CD4-positive, alpha-beta T cell treated with Interferon gamma for 1 hour (primary cell): ENCODE results near the gene ADAMTS19.
"Not testable (repeated sequence)": the region's sequence is repeated elsewhere in the genome, so short reads cannot be mapped to it uniquely, and the experiment has no call there.

Experiments
- DNase-seq: peaks from one replicate; pipeline ENCODE4 v3.0.0-alpha.2; 2020

Gene ADAMTS19, protein sequence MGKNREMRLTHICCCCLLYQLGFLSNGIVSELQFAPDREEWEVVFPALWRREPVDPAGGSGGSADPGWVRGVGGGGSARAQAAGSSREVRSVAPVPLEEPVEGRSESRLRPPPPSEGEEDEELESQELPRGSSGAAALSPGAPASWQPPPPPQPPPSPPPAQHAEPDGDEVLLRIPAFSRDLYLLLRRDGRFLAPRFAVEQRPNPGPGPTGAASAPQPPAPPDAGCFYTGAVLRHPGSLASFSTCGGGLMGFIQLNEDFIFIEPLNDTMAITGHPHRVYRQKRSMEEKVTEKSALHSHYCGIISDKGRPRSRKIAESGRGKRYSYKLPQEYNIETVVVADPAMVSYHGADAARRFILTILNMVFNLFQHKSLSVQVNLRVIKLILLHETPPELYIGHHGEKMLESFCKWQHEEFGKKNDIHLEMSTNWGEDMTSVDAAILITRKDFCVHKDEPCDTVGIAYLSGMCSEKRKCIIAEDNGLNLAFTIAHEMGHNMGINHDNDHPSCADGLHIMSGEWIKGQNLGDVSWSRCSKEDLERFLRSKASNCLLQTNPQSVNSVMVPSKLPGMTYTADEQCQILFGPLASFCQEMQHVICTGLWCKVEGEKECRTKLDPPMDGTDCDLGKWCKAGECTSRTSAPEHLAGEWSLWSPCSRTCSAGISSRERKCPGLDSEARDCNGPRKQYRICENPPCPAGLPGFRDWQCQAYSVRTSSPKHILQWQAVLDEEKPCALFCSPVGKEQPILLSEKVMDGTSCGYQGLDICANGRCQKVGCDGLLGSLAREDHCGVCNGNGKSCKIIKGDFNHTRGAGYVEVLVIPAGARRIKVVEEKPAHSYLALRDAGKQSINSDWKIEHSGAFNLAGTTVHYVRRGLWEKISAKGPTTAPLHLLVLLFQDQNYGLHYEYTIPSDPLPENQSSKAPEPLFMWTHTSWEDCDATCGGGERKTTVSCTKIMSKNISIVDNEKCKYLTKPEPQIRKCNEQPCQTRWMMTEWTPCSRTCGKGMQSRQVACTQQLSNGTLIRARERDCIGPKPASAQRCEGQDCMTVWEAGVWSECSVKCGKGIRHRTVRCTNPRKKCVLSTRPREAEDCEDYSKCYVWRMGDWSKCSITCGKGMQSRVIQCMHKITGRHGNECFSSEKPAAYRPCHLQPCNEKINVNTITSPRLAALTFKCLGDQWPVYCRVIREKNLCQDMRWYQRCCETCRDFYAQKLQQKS

DNA sequence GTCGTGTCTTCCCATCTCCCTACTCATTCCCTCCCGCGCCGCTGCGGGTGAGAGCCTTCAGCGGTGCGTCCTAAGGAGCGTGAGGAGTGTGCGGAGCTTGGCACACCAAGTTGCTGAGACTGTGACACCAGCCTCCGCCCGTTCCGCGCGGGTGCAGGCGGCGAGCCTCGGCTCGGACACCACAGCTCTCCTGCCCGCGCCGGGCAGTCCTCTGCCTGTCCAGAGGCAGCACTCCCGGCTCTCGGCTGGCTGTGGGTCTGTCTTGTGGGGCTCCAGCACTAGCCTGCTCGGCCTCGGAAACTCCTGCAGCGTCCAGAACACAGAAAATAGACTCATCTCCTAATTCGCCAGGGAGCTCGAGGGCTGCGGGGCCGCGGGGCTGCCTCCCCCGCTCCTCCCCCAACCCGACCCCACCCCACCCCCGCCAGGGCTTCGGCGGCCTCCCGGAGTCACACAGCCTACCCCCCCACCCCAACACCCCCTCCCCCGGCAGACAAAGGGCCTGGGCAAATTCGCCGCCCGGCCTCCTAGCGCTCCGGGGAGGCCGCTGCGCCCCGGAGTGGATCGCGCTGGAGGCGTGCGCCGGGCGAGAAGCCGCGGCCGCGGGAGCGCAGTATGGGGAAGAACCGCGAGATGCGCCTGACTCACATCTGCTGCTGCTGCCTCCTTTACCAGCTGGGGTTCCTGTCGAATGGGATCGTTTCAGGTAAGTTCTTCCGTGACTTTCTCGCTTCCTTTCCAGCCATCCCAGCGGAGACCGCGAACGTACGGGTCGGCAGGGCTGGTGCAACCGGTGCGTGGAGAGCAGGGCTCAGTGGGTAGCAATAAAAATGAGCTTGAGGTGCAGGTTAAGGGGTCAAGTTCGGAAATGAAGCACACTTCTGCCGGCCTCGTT lies at the start of gene ADAMTS19:
ADAMTS19 (plus strand) TSS at position 522 of the 895 bp plus-strand sequence; CDS start at position 616, 94 bp downstream.
- DNase-seq, result no peak

DNA sequence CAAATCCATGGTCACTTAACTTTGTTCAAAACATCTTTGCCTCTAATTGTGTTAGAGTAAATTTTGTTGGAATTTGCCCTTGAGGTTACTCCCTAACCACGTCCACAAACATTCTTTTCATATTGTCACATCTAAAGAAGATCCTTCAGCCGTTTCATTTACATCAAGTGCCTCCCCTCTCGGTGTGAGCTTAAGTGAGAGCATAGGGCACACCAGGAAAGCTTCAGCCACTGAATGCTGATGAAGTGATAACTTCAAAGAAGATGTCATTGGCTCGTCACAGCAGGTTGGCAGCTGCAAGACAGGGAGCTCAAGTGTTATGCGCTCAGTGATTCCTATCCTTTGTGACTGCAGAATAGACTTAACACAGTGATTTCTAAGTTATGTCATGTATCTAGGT lies 49.6 kb upstream of the ADAMTS19 start:
- DNase-seq, result no peak

GRCh38 chr5:129412721-129413120 lies 47.4 kb upstream of the ADAMTS19 start:
- no peak for DNase-seq

- DNase-seq, result no peak
Observed at GRCh38 chr5:129413570-129413969, 46.5 kb upstream of the ADAMTS19 start.

GRCh38 chr5:129419292-129419691 lies 40.8 kb upstream of the ADAMTS19 start:
- DNase-seq, result no peak

DNA sequence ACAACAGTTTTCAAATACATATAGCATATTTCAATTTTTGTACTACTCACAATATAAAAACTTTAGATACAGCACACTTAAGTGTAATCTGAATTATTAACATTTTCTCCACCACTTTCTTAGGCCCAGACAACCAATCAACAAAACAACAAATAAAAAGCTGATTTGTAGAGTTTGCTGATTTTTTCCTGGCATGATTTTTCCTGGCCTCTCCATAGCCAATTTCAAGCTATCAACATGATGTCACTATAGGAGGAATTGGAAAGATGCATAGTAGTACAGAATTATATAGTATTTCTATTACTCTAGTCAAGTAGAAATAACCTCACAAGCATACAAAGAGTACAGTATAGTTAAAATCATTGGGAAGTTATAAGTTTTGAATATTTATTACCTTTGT lies 35.1 kb upstream of the ADAMTS19 start:
- DNase-seq, result no peak

DNA sequence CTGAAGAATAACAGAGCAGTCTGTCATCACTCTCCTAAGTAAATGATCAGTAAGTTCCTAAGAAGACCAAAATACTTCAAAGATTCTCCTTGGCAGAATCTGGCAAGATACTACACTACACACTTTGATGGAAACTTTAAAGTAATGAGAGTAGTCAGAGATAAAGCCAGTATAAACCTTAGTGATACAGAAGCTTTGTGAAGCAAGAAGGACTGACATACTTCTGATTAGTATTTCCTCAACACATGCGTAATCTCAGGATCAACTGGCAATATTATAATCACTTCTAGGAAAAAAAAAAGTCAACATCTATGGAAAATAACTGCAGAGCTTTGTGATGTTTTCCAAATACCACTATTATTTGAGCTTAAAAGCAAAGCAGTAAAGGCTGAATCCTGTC lies 34.0 kb upstream of the ADAMTS19 start:
- no peak for DNase-seq

- DNase-seq, result not testable (repeated sequence)
Observed at GRCh38 chr5:129428636-129429035, 31.5 kb upstream of the ADAMTS19 start.

DNA sequence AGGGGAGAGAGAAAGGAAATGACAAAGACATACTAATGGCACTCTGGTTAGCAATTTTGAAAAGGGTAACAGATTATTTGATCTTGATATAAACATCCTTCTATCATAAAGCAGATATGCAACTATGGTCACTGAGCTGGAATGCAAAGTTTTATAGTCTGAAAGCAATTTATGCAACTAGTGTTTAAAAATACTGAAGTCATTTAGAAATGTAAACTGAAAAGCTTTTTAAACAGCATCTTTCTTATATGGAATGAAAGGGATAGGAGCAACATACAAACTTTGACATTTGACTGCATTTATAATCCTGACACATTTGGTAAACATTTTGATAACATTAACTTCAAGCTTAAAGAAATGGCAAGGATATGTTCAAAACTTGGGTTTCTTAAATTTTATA lies 28.7 kb upstream of the ADAMTS19 start:
- no peak for DNase-seq

DNA sequence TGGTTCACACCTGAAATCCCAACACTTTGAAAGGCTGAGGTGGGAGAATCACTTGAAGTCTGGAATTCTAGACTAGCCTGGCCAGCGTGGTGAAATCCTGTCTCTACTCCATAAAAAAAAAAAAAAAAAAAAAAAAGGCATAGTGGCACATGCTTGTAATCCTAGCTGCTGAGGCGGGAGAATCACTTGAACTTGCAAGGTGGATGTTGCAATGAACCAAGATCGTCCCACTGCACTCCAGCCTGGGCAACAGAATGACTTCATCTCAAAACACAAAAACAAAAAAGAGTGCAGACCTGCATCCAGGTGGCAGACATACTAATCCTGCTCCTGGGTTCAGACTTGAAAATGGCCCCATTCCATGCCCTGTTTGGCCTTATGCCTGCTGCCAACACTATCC lies 21.8 kb upstream of the ADAMTS19 start:
- no peak for DNase-seq

GRCh38 chr5:129440424-129440823 lies 19.7 kb upstream of the ADAMTS19 start:
- no peak for DNase-seq

DNA sequence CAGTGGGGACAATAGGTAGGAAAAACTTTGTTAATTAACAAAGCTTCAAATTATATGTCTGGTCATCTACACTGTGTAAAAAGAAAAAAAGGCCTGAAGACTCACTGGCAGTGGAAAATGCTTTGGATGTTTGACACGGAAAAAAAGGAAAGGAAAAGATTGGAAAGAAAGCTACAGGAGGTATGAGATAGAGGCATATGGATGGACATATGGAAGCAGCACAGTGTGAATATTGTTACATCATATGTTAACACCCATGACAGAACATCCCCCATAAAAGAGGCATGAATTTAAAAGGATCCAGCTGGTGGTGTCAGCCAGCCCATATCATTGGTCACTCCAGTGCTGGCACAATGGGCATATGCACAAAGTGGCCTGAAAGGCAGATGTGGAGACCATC lies 19.0 kb upstream of the ADAMTS19 start:
- no peak for DNase-seq

- no peak for DNase-seq
Observed at GRCh38 chr5:129445379-129445778, 14.7 kb upstream of the ADAMTS19 start.

GRCh38 chr5:129447968-129448367 lies 12.1 kb upstream of the ADAMTS19 start:
- DNase-seq, result no peak

GRCh38 chr5:129448654-129449053 lies 11.4 kb upstream of the ADAMTS19 start:
- no peak for DNase-seq

DNA sequence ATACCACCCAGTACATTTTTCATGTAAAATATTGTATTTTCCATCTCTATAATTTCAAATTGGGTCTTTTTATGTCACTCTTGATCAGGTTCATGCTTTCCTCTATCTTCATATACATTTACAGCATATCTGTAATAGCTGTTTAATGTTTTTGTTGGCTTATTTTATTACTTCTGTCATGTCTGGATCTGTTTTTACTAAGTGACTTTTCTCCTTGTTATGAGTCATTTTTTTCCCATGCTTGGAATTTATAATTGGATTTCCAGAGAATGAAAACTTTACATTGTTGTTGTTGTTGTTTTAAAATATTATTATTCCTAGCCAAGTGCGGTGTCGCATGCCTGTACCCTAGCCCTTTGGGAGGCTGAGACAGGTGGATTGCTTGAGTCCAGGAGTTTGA lies 5.6 kb upstream of the ADAMTS19 start:
- DNase-seq, result no peak

DNA sequence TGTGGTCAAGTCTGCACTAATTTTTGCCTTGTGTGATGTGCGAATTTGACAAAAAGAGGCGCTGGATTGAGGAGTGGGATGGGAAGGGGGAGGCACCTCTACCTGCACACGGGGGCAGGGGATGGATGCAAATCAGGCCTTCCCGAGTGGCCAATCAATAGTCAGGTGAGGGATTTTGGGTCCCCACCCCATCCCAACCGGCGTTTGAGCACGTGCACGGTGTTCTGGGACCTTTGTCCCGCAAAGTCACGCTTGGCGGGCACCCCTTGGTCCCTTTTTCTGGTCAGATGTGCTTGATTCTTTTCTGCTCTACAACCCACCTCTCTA lies 685 bp upstream of the ADAMTS19 start:
- no peak for DNase-seq

- DNase-seq, result no peak
Observed at GRCh38 chr5:129460672-129460935, 506 bp downstream of the ADAMTS19 start.

DNA sequence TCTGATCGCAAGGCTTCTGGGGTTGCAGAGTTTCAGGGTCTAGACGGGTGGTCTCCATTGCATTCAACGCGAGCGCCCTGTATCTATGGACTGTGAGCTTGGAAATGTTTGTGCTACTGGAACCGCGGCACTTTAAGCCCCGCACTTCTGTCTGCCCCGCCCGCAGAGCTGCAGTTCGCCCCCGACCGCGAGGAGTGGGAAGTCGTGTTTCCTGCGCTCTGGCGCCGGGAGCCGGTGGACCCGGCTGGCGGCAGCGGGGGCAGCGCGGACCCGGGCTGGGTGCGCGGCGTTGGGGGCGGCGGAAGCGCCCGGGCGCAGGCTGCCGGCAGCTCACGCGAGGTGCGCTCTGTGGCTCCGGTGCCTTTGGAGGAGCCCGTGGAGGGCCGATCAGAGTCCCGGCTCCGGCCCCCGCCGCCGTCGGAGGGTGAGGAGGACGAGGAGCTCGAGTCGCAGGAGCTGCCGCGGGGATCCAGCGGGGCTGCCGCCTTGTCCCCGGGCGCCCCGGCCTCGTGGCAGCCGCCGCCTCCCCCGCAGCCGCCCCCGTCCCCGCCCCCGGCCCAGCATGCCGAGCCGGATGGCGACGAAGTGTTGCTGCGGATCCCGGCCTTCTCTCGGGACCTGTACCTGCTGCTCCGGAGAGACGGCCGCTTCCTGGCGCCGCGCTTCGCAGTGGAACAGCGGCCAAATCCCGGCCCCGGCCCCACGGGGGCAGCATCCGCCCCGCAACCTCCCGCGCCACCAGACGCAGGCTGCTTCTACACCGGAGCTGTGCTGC lies 1.0 kb downstream of the ADAMTS19 start:
- DNase-seq, result no peak

DNA sequence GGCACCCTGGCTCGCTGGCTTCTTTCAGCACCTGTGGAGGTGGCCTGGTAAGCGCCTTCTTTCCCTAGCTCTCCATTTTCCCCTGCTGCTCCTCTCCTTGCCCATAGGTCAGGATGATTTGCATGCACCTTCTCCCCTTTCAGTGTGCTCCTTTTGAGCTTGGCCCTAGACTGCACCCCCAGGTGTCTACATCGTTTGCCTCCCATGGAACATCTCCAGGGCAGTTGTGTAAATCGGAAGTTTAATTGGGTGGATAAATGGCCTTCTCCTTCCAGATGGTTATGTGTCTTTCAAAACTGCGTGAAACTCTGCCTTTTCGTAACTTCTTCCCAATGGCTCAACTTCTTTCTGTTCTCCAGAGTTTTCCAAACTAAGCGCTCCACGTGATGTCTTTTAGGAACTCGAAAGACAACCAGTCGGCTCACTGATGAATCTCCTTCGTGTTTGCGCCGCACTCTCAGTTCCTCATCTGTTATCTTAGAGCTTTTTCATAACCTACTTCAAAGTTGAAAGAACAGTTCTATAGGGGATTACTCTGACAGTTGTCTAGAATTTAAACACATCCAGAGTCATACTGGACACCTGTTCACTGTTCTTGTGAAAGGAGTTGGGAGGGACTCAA lies 1.7 kb downstream of the ADAMTS19 start:
- no peak for DNase-seq

DNA sequence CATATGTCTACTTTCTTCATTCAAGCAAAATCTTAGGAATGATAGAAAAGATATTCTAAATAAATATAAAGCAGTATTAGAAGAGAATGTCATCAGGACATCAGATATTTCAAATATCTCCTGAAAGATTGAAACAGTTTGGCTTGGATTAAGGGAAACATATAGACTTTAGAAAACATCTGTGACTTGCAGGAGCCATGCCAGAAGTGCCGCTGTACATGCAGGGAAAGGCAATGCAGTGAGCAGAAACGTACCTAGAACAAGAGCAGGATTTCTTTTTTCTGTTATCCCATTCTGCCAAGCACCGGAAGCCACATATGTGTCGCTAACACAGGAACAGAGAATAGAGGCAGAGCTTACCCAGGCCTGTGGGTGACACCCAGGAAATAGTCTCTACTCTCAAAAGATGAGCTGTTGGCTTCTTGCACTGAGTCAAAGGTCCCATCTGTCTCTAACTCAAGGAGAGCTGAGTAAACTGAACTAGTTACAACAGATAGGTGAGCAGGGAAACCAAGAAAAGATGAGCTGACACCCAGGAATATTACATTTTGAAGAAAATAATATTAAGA lies 5.8 kb downstream of the ADAMTS19 start:
- no peak for DNase-seq
